Activated CD4-positive, alpha-beta T cell treated with anti-CD3 and anti-CD28 coated beads, Interleukin-10, Interleukin-2, amounts not matched to agents 100 ng/mL and 50 ng/mL, durations not matched to agents 16 hours and 8 hours (primary cell): Measurements from ENCODE around the gene CNGB1.
"Not testable (repeated sequence)": the region's sequence is repeated elsewhere in the genome, so short reads cannot be mapped to it uniquely, and the experiment has no call there.

Experiments used
- DNase-seq: peaks from one replicate; pipeline ENCODE4 v3.0.0-alpha.2; 2020

CNGB1 gene

DNA sequence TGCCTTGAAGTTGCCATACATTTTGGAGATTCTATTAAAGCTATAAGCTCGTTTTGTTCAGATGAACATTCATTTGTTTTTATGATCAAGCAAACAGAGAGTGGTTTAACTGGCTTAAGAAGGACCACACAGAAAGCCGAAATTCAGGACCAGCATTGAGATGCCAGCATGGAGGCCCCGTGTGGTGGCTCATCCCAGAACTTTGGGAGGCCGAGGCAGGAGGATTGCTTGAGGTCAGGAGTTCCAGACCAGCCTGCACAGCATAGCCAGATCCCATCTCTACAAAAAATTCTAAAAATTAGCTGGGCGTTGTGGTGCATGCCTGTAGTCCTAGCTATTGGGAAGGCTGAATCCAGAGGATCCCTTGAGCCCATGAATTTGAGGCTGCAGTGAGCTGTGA is 122.7 kb downstream of the CNGB1 start:
- no peak for DNase-seq

DNA sequence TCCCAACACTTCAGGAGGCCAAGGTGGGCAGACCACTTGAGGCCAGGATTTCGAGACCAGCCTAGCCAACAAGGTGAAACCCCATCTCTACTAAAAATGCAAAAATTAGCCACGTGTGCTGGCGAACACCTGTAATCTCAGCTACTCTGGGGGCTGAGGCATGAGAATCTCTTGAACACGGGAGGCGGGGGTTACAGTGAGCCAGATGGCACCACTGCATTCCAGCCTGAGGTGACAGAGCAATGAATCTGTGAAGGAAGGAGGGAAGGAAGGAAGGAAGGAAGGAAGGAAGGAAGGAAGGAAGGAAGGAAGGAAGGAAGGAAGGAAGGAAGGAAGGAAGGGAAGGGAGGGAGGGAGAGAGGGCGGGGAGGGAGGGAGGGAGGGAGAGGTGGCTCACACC is 124.0 kb downstream of the CNGB1 start:
- not testable (repeated sequence) for DNase-seq

GRCh38 chr16:57846078-57846697 is 124.7 kb downstream of the CNGB1 start:
- DNase-seq = no peak

- DNase-seq = no peak
Measured at GRCh38 chr16:57845115-57845514, 125.8 kb downstream of the CNGB1 start.

DNA sequence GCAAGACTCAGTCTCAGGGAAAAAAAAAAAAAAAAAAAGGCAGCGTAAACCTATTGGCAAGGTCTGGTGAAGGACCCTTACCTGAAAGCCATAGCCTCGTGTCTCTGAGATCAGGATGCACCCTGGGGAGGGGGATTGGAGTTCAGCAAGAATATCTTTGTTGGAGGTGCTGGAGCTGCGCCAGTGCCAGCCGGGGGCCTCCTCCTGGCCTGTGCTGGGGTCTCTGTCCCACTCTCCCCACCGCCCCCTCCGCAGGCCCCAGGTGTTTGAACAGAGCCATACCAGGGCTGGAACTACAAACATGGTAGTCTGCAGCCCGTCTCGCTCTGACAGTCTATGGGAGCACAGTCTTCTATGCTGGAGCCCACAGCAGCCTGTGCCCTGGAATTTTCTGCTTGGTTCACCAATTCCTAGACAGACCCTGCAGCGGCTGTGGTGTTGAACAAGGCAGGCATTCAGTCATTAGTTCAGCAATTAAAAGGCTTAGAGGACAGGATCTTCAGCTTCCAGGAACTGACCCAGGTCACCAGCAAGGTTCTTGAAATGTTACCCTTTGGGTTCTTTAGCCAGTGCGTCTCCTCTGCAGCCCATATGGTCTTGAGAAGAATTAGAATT is 126.4 kb downstream of the CNGB1 start:
- DNase-seq = no peak

DNA sequence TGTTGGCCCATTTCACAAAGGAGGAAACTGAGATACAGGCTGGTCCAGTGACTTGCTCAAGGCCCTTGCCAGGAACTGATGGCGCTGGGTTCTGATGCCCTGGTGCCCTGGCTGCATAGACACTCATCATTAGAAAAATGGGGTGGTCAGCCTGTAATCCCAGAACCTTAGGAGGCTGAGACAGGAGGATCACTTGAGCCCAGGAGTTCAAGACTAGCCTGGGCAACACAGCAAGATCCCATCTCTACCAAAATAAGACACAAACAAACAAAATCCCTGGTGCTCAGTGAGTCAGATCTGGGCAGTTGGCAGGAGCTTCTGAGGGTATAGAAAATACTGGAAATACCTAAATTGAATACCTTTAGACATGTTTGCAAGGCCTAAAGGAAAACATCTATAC is 127.5 kb downstream of the CNGB1 start:
- DNase-seq = no peak

GRCh38 chr16:57842601-57843000 is 128.3 kb downstream of the CNGB1 start:
- no peak for DNase-seq

- no peak for DNase-seq
Measured at GRCh38 chr16:57840833-57841232, 130.1 kb downstream of the CNGB1 start.

DNA sequence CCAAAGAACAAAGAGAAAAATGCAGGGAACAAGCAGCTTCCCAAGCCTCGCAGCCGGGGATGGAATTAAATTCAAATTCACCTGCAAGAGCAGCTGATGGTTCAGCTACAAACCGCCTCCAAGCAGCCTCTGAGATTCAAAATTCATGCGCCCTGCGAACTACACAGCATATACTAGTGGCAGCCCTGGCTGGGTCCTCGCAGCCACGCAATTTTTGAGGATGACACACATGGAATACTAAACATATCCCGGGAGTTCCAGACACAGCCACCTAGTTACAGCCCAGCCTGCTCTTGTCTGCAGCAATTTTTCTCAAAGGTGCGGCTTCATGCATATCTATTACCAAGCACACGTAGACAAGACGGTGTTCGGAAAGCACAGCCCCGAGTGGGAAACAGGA is 132.8 kb downstream of the CNGB1 start:
- no peak for DNase-seq

GRCh38 chr16:57837305-57838125 is 133.4 kb downstream of the CNGB1 start:
- DNase-seq = no peak

DNA sequence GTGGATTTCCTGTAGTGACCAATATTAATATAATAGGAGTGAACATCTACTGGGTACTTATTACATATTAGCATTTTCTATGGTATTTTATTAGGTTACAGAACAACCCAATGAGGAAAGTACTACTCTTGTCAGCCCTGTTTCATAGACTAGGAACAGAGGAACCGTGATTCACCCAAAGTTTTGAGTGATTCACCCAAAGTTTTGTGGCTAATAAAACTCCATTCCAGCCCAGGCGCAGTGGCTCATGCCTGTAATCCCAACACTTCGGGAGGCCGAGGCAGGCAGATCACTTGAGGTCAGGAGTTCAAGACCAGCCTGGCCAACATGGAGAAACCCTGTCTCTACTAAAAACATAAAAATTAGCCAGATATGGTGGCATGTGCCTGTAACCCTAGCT is 135.5 kb downstream of the CNGB1 start:
- DNase-seq = not testable (repeated sequence)

- DNase-seq = no peak
Measured at GRCh38 chr16:57834936-57835335, 136.0 kb downstream of the CNGB1 start.
